HepG2 (cell line): ENCODE data around the gene PCSK6. TPM values are rescaled to one million over a fixed set of nuclear protein-coding genes. Genes with fewer than 3 reads are reported as not detected.

Experiments used
- AGO1 ChIP-seq: fragments of 200-400 bp; formaldehyde crosslinking; IDR thresholded peaks from 2 replicates; pipeline ENCODE4 v1.6.1; 2017; ENCODE audit warnings: mild to moderate bottlenecking, low read depth, low read length, moderate library complexity; ENCODE audit not compliant: poor library complexity, severe bottlenecking
- ARNT2 ChIP-seq: sonication (generic); formaldehyde crosslinking; IDR thresholded peaks from 2 replicates; pipeline ENCODE4 v1.8.0; 2022; ENCODE audit warnings: mild to moderate bottlenecking, low read depth, missing genetic modification reagents, moderate library complexity
- DNMT3B ChIP-seq: conservative IDR thresholded peaks from 2 replicates; pipeline ENCODE4 v1.6.1; 2016; ENCODE audit warnings: missing biosample characterization, control low read depth
- HOXA7 ChIP-seq: sonication (generic); formaldehyde crosslinking; IDR thresholded peaks from 2 replicates; pipeline ENCODE4 v1.8.1; 2022; ENCODE audit warnings: mild to moderate bottlenecking, missing genetic modification reagents, moderate library complexity
- JUND ChIP-seq: sonication (generic); formaldehyde crosslinking; IDR thresholded peaks from 2 replicates; pipeline ENCODE4 v1.8.0; 2022; ENCODE audit warnings: mild to moderate bottlenecking, missing genetic modification reagents
- KDM5B ChIP-seq: sonication (generic); formaldehyde crosslinking; IDR thresholded peaks from 2 replicates; pipeline ENCODE4 v1.4.0; 2020; ENCODE audit warnings: missing genetic modification reagents, mild to moderate bottlenecking, borderline replicate concordance
- KLF15 ChIP-seq: sonication (generic); formaldehyde crosslinking; IDR thresholded peaks from 2 replicates; pipeline ENCODE4 v1.8.1; 2023; ENCODE audit warnings: borderline replicate concordance, mild to moderate bottlenecking, inconsistent platforms, missing genetic modification reagents, mixed read lengths
- NCOR1 ChIP-seq: fragments of 200-600 bp; sonication (generic); IDR thresholded peaks from 2 replicates; pipeline ENCODE4 v1.7.0; 2017; ENCODE audit warnings: antibody characterized with exemption, low read length, borderline replicate concordance
- NFE2L1 ChIP-seq: sonication (generic); formaldehyde crosslinking; IDR thresholded peaks from 2 replicates; pipeline ENCODE4 v1.4.0; 2020; ENCODE audit warnings: missing genetic modification reagents, mild to moderate bottlenecking, borderline replicate concordance
- NR2C2 ChIP-seq: sonication (generic); formaldehyde crosslinking; IDR thresholded peaks from 2 replicates; pipeline ENCODE4 v1.4.0; 2020; ENCODE audit warnings: missing genetic modification reagents, mild to moderate bottlenecking, moderate library complexity, borderline replicate concordance
- PBX2 ChIP-seq: IDR thresholded peaks from 2 replicates; pipeline ENCODE4 v1.6.1; 2016; ENCODE audit warnings: control low read depth
- SALL1 ChIP-seq: sonication (generic); formaldehyde crosslinking; IDR thresholded peaks from 2 replicates; pipeline ENCODE4 v1.8.0; 2022; ENCODE audit warnings: mild to moderate bottlenecking, missing genetic modification reagents
- SRSF9 ChIP-seq: fragments of 200-400 bp; formaldehyde crosslinking; IDR thresholded peaks from 2 replicates; pipeline ENCODE4 v1.6.1; 2018; ENCODE audit warnings: borderline replicate concordance, mild to moderate bottlenecking, low read depth, low read length; ENCODE audit not compliant: insufficient read depth, poor library complexity, severe bottlenecking
- TBX2 ChIP-seq: sonication (generic); formaldehyde crosslinking; IDR thresholded peaks from 2 replicates; pipeline ENCODE4 v1.5.0; 2020; ENCODE audit warnings: missing genetic modification reagents, mild to moderate bottlenecking, borderline replicate concordance
- YY1 ChIP-seq: IDR thresholded peaks from 2 replicates; pipeline ENCODE4 v1.6.1; 2011; ENCODE audit warnings: low read length, low read depth, moderate library complexity, mild to moderate bottlenecking; ENCODE audit not compliant: insufficient read depth, insufficient replicate concordance
- ZKSCAN1 ChIP-seq: fragments of 150-350 bp; IDR thresholded peaks from 2 replicates; pipeline ENCODE4 v1.6.1; 2014; ENCODE audit warnings: low read length
- ZKSCAN5 ChIP-seq: sonication (generic); formaldehyde crosslinking; IDR thresholded peaks from 2 replicates; pipeline ENCODE4 v1.5.1; 2020; ENCODE audit warnings: mild to moderate bottlenecking, missing genetic modification reagents
- ZNF138 ChIP-seq: sonication (generic); formaldehyde crosslinking; IDR thresholded peaks from 2 replicates; pipeline ENCODE4 v1.5.0; 2020; ENCODE audit warnings: mild to moderate bottlenecking, low read depth, missing genetic modification reagents
- ZNF230 ChIP-seq: sonication (generic); formaldehyde crosslinking; IDR thresholded peaks from 2 replicates; pipeline ENCODE4 v1.4.0; 2020; ENCODE audit warnings: mild to moderate bottlenecking, missing genetic modification reagents
- ZNF292 ChIP-seq: sonication (generic); formaldehyde crosslinking; IDR thresholded peaks from 2 replicates; pipeline ENCODE4 v1.8.1; 2022; ENCODE audit warnings: mild to moderate bottlenecking, low read depth, missing genetic modification reagents, borderline replicate concordance
- ZNF326 ChIP-seq: sonication (generic); formaldehyde crosslinking; IDR thresholded peaks from 2 replicates; pipeline ENCODE4 v1.4.0; 2020; ENCODE audit warnings: missing genetic modification reagents, borderline replicate concordance
- ZNF331 ChIP-seq: sonication (generic); formaldehyde crosslinking; IDR thresholded peaks from 2 replicates; pipeline ENCODE4 v1.4.0; 2020; ENCODE audit warnings: missing genetic modification reagents
- ZNF382 ChIP-seq: sonication (generic); formaldehyde crosslinking; IDR thresholded peaks from 2 replicates; pipeline ENCODE4 v1.5.0; 2020; ENCODE audit warnings: missing genetic modification reagents, mild to moderate bottlenecking, borderline replicate concordance
- ZNF558 ChIP-seq: sonication (generic); formaldehyde crosslinking; IDR thresholded peaks from 2 replicates; pipeline ENCODE4 v1.9.0; 2022; ENCODE audit warnings: mild to moderate bottlenecking, missing genetic modification reagents, borderline replicate concordance
- ZNF563 ChIP-seq: sonication (generic); formaldehyde crosslinking; IDR thresholded peaks from 2 replicates; pipeline ENCODE4 v1.8.0; 2022; ENCODE audit warnings: mild to moderate bottlenecking, moderate library complexity, missing genetic modification reagents
- polyA plus RNA-seq, 8 experiments: library from polyadenylated mRNA; depleted of rRNA in 3 of 8; stranded (reverse) in 7 of 8; unstranded in 1 of 8; fragments of >200 nt; fragmentation: Illumina TruSeq in 4 of 8; extraction: Trizol in 4 of 8; gene quantifications; 2 replicates each; pipeline versions ENCODE4 v1.2.1 to v1.2.3, GENCODE V29; 2011 to 2016; ENCODE audit warnings: low read depth in 4 of 8, missing spikeins in 1 of 8, mixed read lengths in 1 of 8; ENCODE audit not compliant: insufficient read depth in 1 of 8
- total RNA-seq, 5 experiments: library from RNA; depleted of rRNA; stranded (reverse); fragments of >200 nt; fragmentation: Illumina TruSeq; extraction: Trizol; gene quantifications; 2 replicates each; pipeline ENCODE4 v1.2.3, GENCODE V29; 2016; ENCODE audit warnings: low read depth in 1 of 5
- TF ChIP-seq, protein P1 (sequence below): sonication (generic); formaldehyde crosslinking; IDR thresholded peaks from 2 replicates; pipeline ENCODE4 v1.5.0; 2020; ENCODE audit warnings: mild to moderate bottlenecking, missing genetic modification reagents

PCSK6 gene
- total and polyA plus RNA-seq, 2 of the 13 experiments (the other 11 are each of a cell fraction or from before 2014, with no cell fraction given): 56.5 to 155 TPM

- TF ChIP-seq JUND (CRISPR knock-in tag): 0 out of 2 replicates have a peak, but pooled peaks have one; percentile 42
- TF ChIP-seq HOXA7 (CRISPR knock-in tag): no peak
- TF ChIP-seq ZNF230 (CRISPR knock-in tag): peak; percentile 75; the same call in 1 of the 2 replicates
- no peak for TF ChIP-seq ZKSCAN1
- peak; percentile 98 for TF ChIP-seq TBX2 (CRISPR knock-in tag)
- TF ChIP-seq SRSF9: no peak
- no peak for TF ChIP-seq ZNF326
- peak; percentile 80 for TF ChIP-seq ZNF331 (CRISPR knock-in tag)
- TF ChIP-seq NR2C2: 0 out of 2 replicates have a peak, but pooled peaks have one; percentile 1
- TF ChIP-seq AGO1: no peak
- peak; percentile 36 for TF ChIP-seq YY1
- no peak for TF ChIP-seq KDM5B (CRISPR knock-in tag)
- 0 out of 2 replicates have a peak, but pooled peaks have one; percentile 31 for TF ChIP-seq DNMT3B (CRISPR knock-in tag)
- no peak for TF ChIP-seq KLF15
- 0 out of 2 replicates have a peak, but pooled peaks have one; percentile 38 for TF ChIP-seq ZNF292 (CRISPR knock-in tag)
- peak; percentile 43; the same call in 1 of the 2 replicates for TF ChIP-seq NCOR1
- no peak for TF ChIP-seq ZNF382
- TF ChIP-seq ARNT2: 0 out of 2 replicates have a peak, but pooled peaks have one; percentile 51
- no peak for TF ChIP-seq ZKSCAN5 (CRISPR knock-in tag)
- TF ChIP-seq ZNF138 (CRISPR knock-in tag): no peak
- TF ChIP-seq, protein P1, sequence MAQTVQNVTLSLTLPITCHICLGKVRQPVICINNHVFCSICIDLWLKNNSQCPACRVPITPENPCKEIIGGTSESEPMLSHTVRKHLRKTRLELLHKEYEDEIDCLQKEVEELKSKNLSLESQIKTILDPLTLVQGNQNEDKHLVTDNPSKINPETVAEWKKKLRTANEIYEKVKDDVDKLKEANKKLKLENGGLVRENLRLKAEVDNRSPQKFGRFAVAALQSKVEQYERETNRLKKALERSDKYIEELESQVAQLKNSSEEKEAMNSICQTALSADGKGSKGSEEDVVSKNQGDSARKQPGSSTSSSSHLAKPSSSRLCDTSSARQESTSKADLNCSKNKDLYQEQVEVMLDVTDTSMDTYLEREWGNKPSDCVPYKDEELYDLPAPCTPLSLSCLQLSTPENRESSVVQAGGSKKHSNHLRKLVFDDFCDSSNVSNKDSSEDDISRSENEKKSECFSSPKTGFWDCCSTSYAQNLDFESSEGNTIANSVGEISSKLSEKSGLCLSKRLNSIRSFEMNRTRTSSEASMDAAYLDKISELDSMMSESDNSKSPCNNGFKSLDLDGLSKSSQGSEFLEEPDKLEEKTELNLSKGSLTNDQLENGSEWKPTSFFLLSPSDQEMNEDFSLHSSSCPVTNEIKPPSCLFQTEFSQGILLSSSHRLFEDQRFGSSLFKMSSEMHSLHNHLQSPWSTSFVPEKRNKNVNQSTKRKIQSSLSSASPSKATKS (CRISPR knock-in tag): no peak
- peak; percentile 83 for TF ChIP-seq SALL1 (CRISPR knock-in tag)
- TF ChIP-seq NFE2L1: no peak
- no peak for TF ChIP-seq PBX2 (CRISPR knock-in tag)
- TF ChIP-seq ZNF558: no peak
- TF ChIP-seq ZNF563 (CRISPR knock-in tag): peak; percentile 31; the same call in 1 of the 2 replicates
Measured at GRCh38 chr15:101445562-101446517, 43.7 kb downstream of the PCSK6 start (continued).
